ENCODE measurements around the gene MTMR3.

The MTMR3 gene

GRCh38 chr22:30005213-30005857 lies 122.4 kb downstream of the MTMR3 start:
- peak; percentile 50 to 66 for DNase-seq

- DNase-seq: no peak
These were observed 124.4 kb downstream of the MTMR3 start for GRCh38 chr22:30007361-30007760.

GRCh38 chr22:30008401-30008800 lies 125.4 kb downstream of the MTMR3 start:
- no peak for DNase-seq

GRCh38 chr22:30009478-30009877 lies 126.5 kb downstream of the MTMR3 start:
- no peak for DNase-seq

GRCh38 chr22:30010789-30011405 lies 127.9 kb downstream of the MTMR3 start:
- no peak for DNase-seq

GRCh38 chr22:30013201-30013600 lies 130.2 kb downstream of the MTMR3 start:
- no peak for DNase-seq

- no peak for DNase-seq
These were observed 131.3 kb downstream of the MTMR3 start for GRCh38 chr22:30014244-30014643.

- no peak for DNase-seq
These were observed 132.3 kb downstream of the MTMR3 start for GRCh38 chr22:30015229-30015797.

- no peak for DNase-seq
These were observed 132.9 kb downstream of the MTMR3 start for GRCh38 chr22:30015846-30016245.

- DNase-seq: no peak
These were observed 133.6 kb downstream of the MTMR3 start for GRCh38 chr22:30016596-30016995.

GRCh38 chr22:30017375-30018223 lies 134.6 kb downstream of the MTMR3 start:
- no peak for DNase-seq

- no peak for DNase-seq
These were observed 137.5 kb downstream of the MTMR3 start for GRCh38 chr22:30020511-30020910.

- no peak for DNase-seq
These were observed 138.4 kb downstream of the MTMR3 start for GRCh38 chr22:30021338-30021737.

- no peak for DNase-seq
These were observed 139.1 kb downstream of the MTMR3 start for GRCh38 chr22:30021881-30022619.

- DNase-seq: no peak
These were observed 140.2 kb downstream of the MTMR3 start for GRCh38 chr22:30023099-30023660.

- DNase-seq: no peak
These were observed 141.3 kb downstream of the MTMR3 start for GRCh38 chr22:30024231-30024630.

- no peak for DNase-seq
These were observed 142.2 kb downstream of the MTMR3 start for GRCh38 chr22:30025221-30025620.

- DNase-seq: no peak
These were observed 143.8 kb downstream of the MTMR3 start for GRCh38 chr22:30026756-30027155.

- DNase-seq: no peak
These were observed 144.2 kb downstream of the MTMR3 start for GRCh38 chr22:30027169-30027568.

- DNase-seq: no peak
These were observed 144.8 kb downstream of the MTMR3 start for GRCh38 chr22:30027791-30028190.

- no peak for DNase-seq
These were observed 145.8 kb downstream of the MTMR3 start for GRCh38 chr22:30028731-30029130.

GRCh38 chr22:30029512-30029911 lies 146.5 kb downstream of the MTMR3 start:
- DNase-seq: no peak

- DNase-seq: no peak
These were observed 147.4 kb downstream of the MTMR3 start for GRCh38 chr22:30030329-30030728.
